T-helper 1 cell treated with Interleukin-12 subunit alpha and Interleukin-12 subunit beta and Interleukin-4 antibody, amounts not matched to agents 30 μg/mL and 1 μg/mL, for 36 hours (primary cell): Measurements from ENCODE around the gene CLK3.
"Not testable (repeated sequence)": the region's sequence is repeated elsewhere in the genome, so short reads cannot be mapped to it uniquely, and the experiment has no call there.

Source experiments
- H3K27ac Mint-ChIP-seq: one replicate; pipeline ENCODE4 v1.8.0; 2021; ENCODE audit warnings: mild to moderate bottlenecking, mixed read lengths
- H3K27me3 Mint-ChIP-seq: one replicate; pipeline ENCODE4 v1.8.0; 2021; ENCODE audit warnings: low read depth, mixed read lengths
- H3K36me3 Mint-ChIP-seq: one replicate; pipeline ENCODE4 v1.8.0; 2021; ENCODE audit warnings: low read depth, mixed read lengths
- H3K4me1 Mint-ChIP-seq: one replicate; pipeline ENCODE4 v1.8.0; 2021; ENCODE audit warnings: low read depth, mixed read lengths
- H3K4me3 Mint-ChIP-seq: one replicate; pipeline ENCODE4 v1.8.0; 2021; ENCODE audit warnings: mild to moderate bottlenecking, moderate library complexity, mixed read lengths
- H3K9me3 Mint-ChIP-seq: one replicate; pipeline ENCODE4 v1.8.0; 2021; ENCODE audit warnings: mixed read lengths

Gene CLK3

DNA sequence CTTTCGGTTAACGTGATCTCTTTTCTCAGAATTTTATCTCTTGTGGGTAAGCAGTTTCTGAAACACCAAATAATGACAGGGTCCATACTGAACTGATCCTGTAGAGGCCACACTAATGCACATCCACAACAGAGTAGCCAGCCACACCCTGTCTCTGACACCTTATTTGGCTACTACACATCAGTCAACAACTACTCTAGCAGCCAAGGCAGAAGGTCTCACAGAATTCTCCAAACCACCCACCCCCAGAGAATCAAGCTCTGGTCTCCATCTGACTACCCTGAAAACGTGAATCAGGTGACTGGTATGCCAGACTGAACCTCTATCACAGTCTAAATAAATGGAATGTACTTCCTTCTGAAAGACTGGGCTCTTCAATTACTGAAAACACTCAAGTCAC lies 42.2 kb downstream of the CLK3 start:
- H3K27ac Mint-ChIP-seq: no peak overlapping the region
- H3K4me1 Mint-ChIP-seq: peaks cover 13% of the 10 kb centered on the region
- H3K4me3 Mint-ChIP-seq: no peak overlapping the region
- H3K9me3 Mint-ChIP-seq: no peaks in the 10 kb centered on the region
- no peaks in the 10 kb centered on the region for H3K27me3 Mint-ChIP-seq
- peaks cover 8% of the 10 kb centered on the region for H3K36me3 Mint-ChIP-seq

GRCh38 chr15:74661280-74661679 lies 45.6 kb downstream of the CLK3 start:
- H3K4me3 Mint-ChIP-seq, H3K9me3 Mint-ChIP-seq, H3K27ac Mint-ChIP-seq, H3K27me3 Mint-ChIP-seq, H3K36me3 Mint-ChIP-seq, H3K4me1 Mint-ChIP-seq: not testable (repeated sequence)

DNA sequence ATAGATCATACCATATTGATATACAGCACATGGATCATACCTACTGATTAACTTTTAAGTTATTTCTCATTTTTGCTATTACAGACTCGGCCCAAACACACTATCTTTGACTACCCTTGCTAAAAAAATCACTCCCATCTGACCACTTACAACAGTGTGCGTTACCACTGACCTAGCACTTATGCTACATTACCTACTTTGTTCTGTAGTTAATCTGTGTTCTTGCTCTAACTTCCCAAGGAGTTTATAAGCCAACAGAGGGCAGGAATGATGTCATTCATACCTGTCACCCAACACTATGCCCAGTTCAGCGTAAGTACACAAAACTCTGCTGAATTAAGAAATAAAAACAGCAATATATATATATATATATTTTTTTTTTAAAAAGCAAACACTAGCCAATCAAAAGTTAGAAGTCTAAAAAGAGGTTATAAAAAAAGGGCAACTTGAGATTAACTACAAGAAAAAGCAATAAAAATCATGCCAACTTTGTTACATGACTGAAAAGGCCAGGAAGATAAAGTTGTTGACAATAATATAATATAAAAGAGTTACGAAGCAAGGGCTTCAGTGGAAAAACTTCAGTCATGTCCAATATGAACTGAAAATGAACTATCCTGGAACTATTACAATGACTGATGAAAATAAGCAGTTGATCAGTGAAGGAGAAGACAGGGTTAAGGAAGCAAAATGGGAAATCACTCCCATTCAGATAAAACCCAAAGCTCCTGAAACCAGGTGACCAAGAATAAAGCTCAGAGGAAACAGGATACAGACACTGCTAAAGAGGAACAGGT lies 46.6 kb downstream of the CLK3 start:
- Mint-ChIP-seq H3K9me3 (no peaks in the 10 kb centered on the region), H3K4me3 (no peak overlapping the region), H3K27ac (no peak overlapping the region), H3K4me1 (peaks cover 6% of the 10 kb centered on the region), H3K36me3 (peaks cover 3% of the 10 kb centered on the region), H3K27me3 (no peaks in the 10 kb centered on the region)

DNA sequence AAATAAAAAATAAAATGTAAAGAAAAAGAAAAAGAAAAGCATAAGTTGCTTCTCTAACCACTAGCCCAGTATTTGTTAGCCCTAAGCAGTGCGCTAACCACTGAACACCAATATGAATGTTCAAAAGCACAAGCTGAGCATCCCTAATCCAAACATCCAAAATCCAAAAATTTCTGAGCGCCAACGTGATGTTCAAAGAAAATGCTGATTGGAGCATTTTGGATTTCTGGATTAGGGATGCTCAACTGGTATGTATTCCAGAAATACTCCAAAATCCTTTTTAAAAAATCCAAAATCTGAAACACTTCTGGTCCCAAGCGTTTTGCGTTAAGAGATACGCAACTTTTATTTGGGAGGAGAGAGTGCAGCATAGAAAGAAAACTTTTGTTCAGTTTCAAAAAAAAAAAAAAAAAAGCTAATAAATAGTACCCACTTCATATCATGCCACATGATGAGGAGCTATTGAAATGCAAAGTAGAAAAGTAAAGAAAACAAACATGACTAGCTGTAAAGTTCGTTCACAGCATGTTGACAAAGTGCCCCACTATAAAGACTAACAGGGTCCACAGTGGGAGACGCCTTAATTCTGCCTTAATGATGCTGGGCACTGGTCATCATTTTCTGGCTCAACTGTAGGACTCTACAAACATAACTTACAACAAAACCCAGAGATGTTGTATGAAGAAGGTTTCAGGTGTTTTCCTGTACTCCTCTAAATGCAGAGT lies 47.8 kb downstream of the CLK3 start:
- Mint-ChIP-seq H3K4me1 (peaks cover 4% of the 10 kb centered on the region), H3K27me3 (no peaks in the 10 kb centered on the region), H3K9me3 (no peaks in the 10 kb centered on the region), H3K4me3 (no peak overlapping the region), H3K27ac (no peak overlapping the region), H3K36me3 (peaks cover 6% of the 10 kb centered on the region)

- Mint-ChIP-seq H3K27me3 (no peaks in the 10 kb centered on the region), H3K4me3 (no peak overlapping the region), H3K36me3 (peaks cover 5% of the 10 kb centered on the region), H3K4me1 (peaks cover 4% of the 10 kb centered on the region), H3K27ac (no peak overlapping the region), H3K9me3 (no peaks in the 10 kb centered on the region)
These were observed 48.5 kb downstream of the CLK3 start for GRCh38 chr15:74664028-74664616.

DNA sequence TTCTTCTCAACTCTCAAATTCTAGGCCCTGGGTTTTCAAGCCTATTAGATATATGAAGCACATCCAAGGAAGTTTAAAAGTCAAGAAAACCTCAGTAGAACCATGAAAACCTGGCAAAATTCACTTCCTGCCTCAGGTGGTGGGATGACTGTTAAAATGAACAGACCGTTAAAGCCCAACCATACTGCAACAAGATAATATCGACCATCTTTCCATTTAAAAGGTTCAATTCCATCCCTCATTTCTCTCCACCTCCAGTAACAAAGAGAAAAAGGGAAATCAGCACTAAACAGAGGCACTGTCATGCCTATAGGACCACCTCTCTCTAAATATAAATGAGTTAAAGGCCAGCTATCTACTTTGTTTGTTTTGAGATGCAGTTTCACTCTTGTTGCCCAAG lies 49.0 kb downstream of the CLK3 start:
- no peaks in the 10 kb centered on the region for H3K27me3 Mint-ChIP-seq
- no peak overlapping the region for H3K27ac Mint-ChIP-seq
- H3K4me1 Mint-ChIP-seq: peaks cover 4% of the 10 kb centered on the region
- H3K9me3 Mint-ChIP-seq: no peaks in the 10 kb centered on the region
- peaks cover 5% of the 10 kb centered on the region for H3K36me3 Mint-ChIP-seq
- no peak overlapping the region for H3K4me3 Mint-ChIP-seq

- Mint-ChIP-seq H3K9me3 (no peaks in the 10 kb centered on the region), H3K4me3 (no peak overlapping the region), H3K27me3 (no peaks in the 10 kb centered on the region), H3K27ac (no peak overlapping the region), H3K36me3 (peaks cover 15% of the 10 kb centered on the region), H3K4me1 (peaks cover 4% of the 10 kb centered on the region)
These were observed 52.3 kb downstream of the CLK3 start for GRCh38 chr15:74667975-74668374.

DNA sequence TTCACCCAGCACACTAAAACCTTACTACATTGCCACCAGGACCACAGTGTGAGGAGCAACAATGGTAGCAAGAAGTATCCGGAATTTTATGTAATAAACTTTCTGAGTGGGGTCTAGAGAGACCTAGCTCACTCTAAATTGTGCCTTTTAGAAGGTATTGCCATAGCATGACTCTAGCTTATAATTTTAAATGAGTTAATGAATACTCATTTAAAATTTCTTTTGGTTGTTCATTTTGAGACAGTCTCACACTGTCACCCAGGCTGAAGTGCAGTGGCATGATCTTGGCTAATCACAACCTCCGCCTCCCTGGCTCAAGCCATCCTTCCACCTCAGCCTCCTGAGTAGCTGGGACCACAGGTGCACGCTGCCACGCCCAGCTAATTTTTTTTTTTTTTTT lies 54.0 kb downstream of the CLK3 start:
- H3K36me3 Mint-ChIP-seq: peaks cover 22% of the 10 kb centered on the region
- H3K27ac Mint-ChIP-seq: no peak overlapping the region
- H3K4me1 Mint-ChIP-seq: no peaks in the 10 kb centered on the region
- H3K27me3 Mint-ChIP-seq: no peaks in the 10 kb centered on the region
- no peaks in the 10 kb centered on the region for H3K9me3 Mint-ChIP-seq
- no peak overlapping the region for H3K4me3 Mint-ChIP-seq

DNA sequence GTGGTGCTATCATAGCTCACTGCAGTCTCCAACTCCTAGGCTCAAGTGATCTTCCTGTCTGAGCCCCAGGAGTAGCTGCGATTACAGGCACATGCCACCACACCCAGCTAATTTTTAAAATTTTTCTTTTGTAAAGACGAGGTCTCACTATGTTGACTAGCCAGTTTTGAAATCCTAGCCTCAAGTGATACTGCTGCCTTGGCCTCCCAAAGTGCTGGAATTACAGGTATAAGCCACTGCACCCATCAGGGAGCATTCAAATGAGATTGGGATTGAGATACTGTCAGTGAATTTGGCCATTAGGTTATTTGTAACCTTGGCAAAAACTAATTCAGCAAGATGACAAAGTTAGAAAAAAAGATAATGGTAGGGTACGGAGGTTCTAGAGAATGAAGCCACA lies 58.5 kb downstream of the CLK3 start:
- Mint-ChIP-seq H3K4me1 (no peaks in the 10 kb centered on the region), H3K27me3 (no peaks in the 10 kb centered on the region), H3K36me3 (peaks cover 17% of the 10 kb centered on the region), H3K27ac (no peak overlapping the region), H3K9me3 (no peaks in the 10 kb centered on the region), H3K4me3 (no peak overlapping the region)

- Mint-ChIP-seq H3K4me3 (no peak overlapping the region), H3K9me3 (no peaks in the 10 kb centered on the region), H3K4me1 (no peaks in the 10 kb centered on the region), H3K27me3 (no peaks in the 10 kb centered on the region), H3K36me3 (peaks cover 11% of the 10 kb centered on the region), H3K27ac (no peak overlapping the region)
These were observed 61.2 kb downstream of the CLK3 start for GRCh38 chr15:74676801-74677200.
